Measurements from ENCODE around the gene SINHCAF. TPM values are rescaled to one million over a fixed set of nuclear protein-coding genes. Genes with fewer than 3 reads are reported as not detected.
A peak's percentile ranks its signal among the peaks of the same experiment; 100 is the strongest.
"Not testable (repeated sequence)": the region's sequence is repeated elsewhere in the genome, so short reads cannot be mapped to it uniquely, and the experiment has no call there.

SINHCAF gene
- total RNA-seq = 10 to 100 TPM; 22.4 to 34.7 TPM

DNA sequence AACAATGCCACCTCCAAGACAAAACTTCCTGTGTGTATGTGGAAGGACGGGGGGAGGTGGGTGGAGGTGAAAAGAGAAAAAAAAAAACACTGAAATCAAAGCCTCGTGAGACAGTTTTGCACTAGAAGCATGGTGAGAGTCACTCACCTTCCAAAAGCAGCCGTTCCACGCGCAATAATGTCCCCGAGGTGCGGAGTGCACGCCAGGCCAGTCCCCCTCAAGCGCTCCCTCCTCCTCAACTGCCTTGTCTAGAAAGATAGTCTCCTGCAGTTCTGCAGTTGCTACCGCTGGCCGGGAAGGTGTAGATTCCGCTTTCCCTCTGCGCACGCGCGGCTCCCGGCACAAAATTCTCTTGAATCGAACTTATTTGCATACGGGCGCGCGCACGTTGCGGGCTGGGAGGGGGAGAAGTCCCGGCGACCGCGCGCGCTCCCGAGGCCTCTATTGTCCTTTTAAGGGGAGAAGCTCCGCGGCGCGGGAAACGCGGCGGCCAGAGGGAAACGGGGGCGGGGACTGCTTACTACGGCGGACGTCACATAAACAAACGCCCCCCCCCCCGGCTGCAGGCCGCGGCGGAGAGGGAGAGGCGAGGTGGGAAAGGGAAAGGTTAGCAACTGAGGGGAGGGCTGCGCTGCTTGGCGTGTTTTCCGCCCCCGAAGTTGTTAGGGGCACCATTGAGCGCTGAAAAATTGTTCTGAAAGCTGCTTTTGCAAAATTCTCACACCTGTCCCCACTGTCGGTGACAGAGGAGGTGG lies at the start of gene SINHCAF:
TSS of gene SINHCAF (minus strand) at position 274 of the 755 bp plus-strand sequence. CDS start 27,946 bp downstream, outside the sequence.
- DNase-seq (ENCODE audit: low spot score) = peak; percentile 100

GRCh38 chr12:31375422-31375821 lies 49.5 kb upstream of the SINHCAF start:
- not testable (repeated sequence) for DNase-seq (ENCODE audit: low spot score); H3K36me3 ChIP-seq; H3K4me1 ChIP-seq; H3K27ac ChIP-seq; H3K27me3 ChIP-seq; H3K9me3 ChIP-seq; H3K4me3 ChIP-seq

More for the DNA sequence above, at the start of gene SINHCAF:
- no peaks in the 10 kb centered on the region for H3K9me3 ChIP-seq
- TF ChIP-seq, protein P1, sequence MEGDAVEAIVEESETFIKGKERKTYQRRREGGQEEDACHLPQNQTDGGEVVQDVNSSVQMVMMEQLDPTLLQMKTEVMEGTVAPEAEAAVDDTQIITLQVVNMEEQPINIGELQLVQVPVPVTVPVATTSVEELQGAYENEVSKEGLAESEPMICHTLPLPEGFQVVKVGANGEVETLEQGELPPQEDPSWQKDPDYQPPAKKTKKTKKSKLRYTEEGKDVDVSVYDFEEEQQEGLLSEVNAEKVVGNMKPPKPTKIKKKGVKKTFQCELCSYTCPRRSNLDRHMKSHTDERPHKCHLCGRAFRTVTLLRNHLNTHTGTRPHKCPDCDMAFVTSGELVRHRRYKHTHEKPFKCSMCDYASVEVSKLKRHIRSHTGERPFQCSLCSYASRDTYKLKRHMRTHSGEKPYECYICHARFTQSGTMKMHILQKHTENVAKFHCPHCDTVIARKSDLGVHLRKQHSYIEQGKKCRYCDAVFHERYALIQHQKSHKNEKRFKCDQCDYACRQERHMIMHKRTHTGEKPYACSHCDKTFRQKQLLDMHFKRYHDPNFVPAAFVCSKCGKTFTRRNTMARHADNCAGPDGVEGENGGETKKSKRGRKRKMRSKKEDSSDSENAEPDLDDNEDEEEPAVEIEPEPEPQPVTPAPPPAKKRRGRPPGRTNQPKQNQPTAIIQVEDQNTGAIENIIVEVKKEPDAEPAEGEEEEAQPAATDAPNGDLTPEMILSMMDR (IDR thresholded peaks at IDR 0.05) = no peak
- H3K4me1 ChIP-seq = peaks cover 0 to 22% of the 10 kb centered on the region in 2 donors
- H3K4me3 ChIP-seq = peak within 1 kb of the TSS; percentile 56 to 81
- no peaks in the 10 kb centered on the region for H3K36me3 ChIP-seq
- peak within 1 kb of the TSS; percentile 73 to 83 for H3K27ac ChIP-seq
- no peaks in the 10 kb centered on the region for H3K27me3 ChIP-seq

- TF ChIP-seq, protein P1 (IDR thresholded peaks at IDR 0.05) = no peak
- Histone ChIP-seq H3K27me3 (no peaks in the 10 kb centered on the region), H3K4me1 (peaks cover 0 to 8% of the 10 kb centered on the region in 2 donors), H3K36me3 (no peaks in the 10 kb centered on the region), H3K27ac (no peak overlapping the region), H3K4me3 (no peak overlapping the region), H3K9me3 (no peaks in the 10 kb centered on the region)
- DNase-seq (ENCODE audit: low spot score) = no peak
Measured at GRCh38 chr12:31371256-31371620, 45.3 kb upstream of the SINHCAF start.

DNA sequence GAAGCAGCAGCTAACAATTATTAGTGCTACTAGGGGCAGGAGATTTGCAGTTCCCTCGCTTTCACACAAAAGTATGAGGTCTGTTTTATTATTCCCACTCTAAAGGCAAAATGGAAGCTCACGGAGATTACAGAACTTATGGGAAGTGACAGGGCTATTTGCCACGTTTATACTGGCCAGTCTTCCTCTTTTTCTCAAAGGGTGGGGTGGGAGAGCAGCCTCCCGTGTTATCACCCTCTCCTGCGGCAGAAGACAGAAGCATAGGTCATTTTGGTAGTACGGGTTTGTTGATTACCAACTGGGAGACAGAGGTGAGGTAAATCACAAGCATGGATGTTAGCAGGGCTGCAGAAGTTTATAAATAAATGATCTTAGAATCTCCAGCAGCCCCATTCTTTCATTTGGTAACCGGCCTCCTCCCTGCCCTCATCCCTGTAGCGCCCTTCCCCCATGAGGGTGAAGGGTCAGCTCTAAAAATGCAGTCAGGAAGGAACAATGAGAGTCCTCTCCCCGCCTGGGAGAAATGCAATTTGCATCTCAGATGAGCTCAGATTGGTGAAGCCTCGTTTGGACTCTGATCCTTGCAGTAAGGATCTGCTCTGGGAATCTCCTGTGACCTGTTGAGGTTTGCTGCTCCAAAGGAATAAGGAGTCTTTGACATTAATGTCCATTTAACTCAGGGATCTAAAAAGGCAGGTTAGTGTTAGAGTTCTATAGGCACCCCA lies 44.7 kb upstream of the SINHCAF start:
- no peaks in the 10 kb centered on the region for H3K27me3 ChIP-seq
- no peaks in the 10 kb centered on the region for H3K9me3 ChIP-seq
- TF ChIP-seq, protein P1 (IDR thresholded peaks at IDR 0.05) = no peak
- peak overlapping the region in 1 of 2 donors; percentile 38 for H3K4me3 ChIP-seq
- H3K36me3 ChIP-seq = no peaks in the 10 kb centered on the region
- peaks cover 0 to 8% of the 10 kb centered on the region in 2 donors for H3K4me1 ChIP-seq
- DNase-seq (ENCODE audit: low spot score) = no peak
- peak overlapping the region in 1 of 2 donors; percentile 21 for H3K27ac ChIP-seq

GRCh38 chr12:31369712-31370521 lies 44.0 kb upstream of the SINHCAF start:
- TF ChIP-seq, protein P1 (IDR thresholded peaks at IDR 0.05) = no peak
- no peaks in the 10 kb centered on the region for H3K9me3 ChIP-seq
- H3K36me3 ChIP-seq = no peaks in the 10 kb centered on the region
- peak; percentile 68 for DNase-seq (ENCODE audit: low spot score)
- H3K4me1 ChIP-seq = peaks cover 0 to 8% of the 10 kb centered on the region in 2 donors
- H3K27me3 ChIP-seq = no peaks in the 10 kb centered on the region
- H3K4me3 ChIP-seq = peak overlapping the region in 1 of 2 donors; percentile 38
- peak overlapping the region in 1 of 2 donors; percentile 21 for H3K27ac ChIP-seq

All from right atrium auricular region (tissue), 2 donors.